ENCODE data around the gene FZD1. TPM values are rescaled to one million over a fixed set of nuclear protein-coding genes. Genes with fewer than 3 reads are reported as not detected.
A peak's percentile ranks its signal among the peaks of the same experiment; 100 is the strongest.

FZD1 gene
- total RNA-seq (2014; rRNA removed) = 48.3 and 58.5 TPM in 2 replicates
- polyA plus RNA-seq (2012) = 11.3 TPM

DNA sequence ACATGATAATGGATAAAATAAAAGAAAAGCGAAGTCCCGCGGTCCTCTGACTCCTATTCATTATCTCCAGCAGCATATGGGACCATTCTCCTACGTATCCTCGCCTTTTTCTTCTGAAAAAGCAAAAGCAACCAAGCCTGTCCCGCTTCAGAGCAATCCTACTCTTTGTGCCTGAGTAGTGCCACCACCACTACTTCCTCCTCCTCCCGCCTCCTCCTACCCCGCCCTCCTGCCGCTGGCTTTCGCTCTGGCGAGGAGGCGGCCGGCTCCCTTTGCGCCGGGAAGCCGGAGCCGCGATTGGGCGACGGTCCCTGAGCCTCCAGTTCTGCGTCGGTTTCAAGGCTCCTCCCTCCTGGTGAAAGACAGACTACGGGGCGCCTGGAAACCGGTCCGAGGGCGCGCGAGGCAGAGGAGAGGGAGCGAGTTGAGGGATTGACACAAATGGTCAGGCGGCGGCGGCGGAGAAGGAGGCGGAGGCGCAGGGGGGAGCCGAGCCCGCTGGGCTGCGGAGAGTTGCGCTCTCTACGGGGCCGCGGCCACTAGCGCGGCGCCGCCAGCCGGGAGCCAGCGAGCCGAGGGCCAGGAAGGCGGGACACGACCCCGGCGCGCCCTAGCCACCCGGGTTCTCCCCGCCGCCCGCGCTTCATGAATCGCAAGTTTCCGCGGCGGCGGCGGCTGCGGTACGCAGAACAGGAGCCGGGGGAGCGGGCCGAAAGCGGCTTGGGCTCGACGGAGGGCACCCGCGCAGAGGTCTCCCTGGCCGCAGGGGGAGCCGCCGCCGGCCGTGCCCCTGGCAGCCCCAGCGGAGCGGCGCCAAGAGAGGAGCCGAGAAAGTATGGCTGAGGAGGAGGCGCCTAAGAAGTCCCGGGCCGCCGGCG, at the start of gene FZD1:
Gene FZD1 (plus strand): TSS at position 388 of the 878 bp plus-strand sequence. CDS start 448 bp downstream, at position 836.
- peak; percentile 100 for DNase-seq (ENCODE audit: low read depth)

DNA sequence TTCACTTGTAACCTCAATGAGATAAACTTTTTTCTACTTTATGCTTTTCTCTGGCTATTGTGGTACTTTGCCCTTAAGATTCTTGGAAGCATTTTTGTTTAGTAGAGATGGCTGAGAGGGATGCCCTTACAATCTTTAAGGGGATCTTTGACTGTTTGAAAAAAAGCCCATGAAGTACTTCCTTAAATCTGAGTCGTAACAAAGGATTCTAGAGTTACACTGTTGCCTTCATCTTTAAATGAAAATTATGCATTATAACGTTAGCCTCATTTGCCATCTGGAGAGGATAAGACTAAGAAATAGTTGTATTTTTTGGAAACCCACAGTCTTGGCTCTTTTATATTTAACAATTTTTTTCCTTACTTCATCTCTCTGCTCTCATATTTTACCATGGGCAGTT, 37.8 kb upstream of the FZD1 start:
- DNase-seq (ENCODE audit: low read depth) = no peak

DNA sequence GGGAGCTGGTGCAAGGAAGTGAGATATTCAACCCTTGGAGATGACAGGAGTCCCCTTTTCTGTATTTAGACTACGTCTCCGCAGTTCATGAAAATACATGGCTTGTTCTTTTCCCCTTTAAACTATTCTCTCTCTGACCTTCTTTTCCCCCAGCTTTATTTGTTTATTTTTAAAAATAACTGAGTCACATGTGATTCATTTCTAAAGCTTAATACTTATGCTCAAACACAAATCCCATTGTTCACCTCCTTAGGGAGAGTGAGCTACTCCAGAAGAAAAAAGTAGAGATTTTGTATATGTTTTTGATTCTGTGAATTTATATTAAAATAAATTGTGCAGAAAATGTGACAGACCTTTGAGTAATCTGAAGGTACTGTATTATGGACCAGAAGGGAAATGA, 35.9 kb upstream of the FZD1 start:
- peak; percentile 79 for DNase-seq (ENCODE audit: low read depth)

DNA sequence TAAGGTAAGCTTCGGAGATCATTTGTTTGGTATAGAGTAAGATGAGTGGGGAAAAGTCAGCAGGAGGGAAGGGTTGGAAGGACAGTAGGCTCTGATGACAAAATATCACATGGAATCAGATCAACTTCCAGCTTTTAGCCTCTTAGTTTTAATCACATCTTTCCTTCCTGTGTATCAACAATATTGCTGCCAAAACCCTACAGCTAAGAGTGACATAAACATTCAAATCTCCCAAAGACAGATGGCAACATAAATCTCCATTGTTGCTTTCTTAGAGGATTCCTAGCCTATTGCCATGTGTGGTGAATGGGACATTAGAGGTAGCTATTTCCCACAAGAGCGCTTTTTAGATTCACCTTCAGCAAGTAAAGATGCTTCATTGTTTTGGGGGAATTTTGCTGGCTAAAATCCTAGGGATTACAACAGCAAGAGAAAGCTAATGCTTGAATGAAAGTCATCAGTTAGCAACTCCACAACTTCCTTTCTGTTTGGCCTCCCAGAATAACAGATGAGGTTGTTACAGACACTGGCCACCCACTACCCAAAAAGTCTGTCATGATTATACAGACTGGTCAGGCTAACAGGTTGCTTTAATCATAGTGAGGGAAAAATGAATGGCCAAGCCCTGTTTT, 35.2 kb upstream of the FZD1 start:
- peak; percentile 82 for DNase-seq (ENCODE audit: low read depth)

GRCh38 chr7:91230100-91230499, 34.1 kb upstream of the FZD1 start:
- no peak for DNase-seq (ENCODE audit: low read depth)

DNA sequence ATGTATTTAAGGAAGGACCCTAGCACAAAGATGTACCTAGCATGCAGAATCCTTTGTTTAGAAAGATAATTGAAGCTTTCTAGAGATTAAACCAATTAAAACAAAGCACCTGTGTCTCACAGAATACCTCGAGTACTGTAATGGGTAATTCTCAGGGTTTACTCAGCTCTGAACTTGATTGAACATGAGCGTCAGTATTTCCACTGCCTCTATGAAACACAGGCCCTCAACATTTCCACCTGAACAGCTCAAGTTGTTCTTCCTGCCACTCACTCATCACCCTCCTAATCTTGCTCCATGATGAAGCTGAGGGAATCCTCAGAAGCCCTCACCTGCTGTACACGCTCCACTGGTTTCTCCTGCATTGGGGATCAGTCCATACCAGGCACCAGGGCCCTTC, 33.7 kb upstream of the FZD1 start:
- no peak for DNase-seq (ENCODE audit: low read depth)

DNA sequence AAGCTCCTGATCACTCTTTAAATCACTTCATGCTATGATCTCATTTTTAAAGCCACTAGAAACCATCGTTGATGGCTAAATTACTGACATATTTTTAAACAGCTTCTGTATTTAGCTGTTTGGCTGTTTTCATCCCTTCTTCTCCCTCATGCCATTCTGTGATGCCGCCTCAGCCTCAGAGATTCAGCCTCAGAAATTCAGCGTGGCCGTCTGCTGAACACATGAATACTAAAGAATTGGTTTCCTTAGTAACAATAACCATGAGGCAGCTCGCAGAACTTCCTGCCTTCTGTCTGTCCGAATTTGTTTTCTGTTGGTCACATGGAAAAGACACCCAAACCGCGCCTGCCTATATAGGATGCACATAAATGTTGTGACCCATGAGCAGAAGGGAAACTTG, 31.0 kb upstream of the FZD1 start:
- no peak for DNase-seq (ENCODE audit: low read depth)

GRCh38 chr7:91235211-91235832, 28.9 kb upstream of the FZD1 start:
- DNase-seq (ENCODE audit: low read depth) = no peak

DNA sequence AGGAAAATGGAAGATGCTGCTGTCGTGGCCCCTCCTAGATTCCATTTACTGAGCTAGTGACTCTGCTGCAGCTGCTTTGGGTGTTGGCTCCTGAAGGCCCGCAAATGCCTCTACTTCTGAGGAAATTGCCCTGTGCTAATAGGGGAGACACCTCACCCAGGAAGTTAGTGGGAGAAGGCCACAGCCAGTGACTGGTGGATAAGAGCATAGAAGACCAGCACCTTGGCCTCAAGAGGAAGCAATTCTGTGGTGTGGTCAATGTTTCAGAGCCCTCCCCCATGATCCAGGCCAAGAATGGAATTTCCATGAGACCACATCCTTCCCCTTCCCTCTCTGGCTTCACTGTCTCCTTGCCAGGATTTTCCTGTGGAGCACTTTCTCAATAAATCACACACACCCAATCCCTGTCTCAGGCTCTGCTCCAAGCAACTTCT, 25.0 kb upstream of the FZD1 start:
- peak; percentile 99 for DNase-seq (ENCODE audit: low read depth)

DNA sequence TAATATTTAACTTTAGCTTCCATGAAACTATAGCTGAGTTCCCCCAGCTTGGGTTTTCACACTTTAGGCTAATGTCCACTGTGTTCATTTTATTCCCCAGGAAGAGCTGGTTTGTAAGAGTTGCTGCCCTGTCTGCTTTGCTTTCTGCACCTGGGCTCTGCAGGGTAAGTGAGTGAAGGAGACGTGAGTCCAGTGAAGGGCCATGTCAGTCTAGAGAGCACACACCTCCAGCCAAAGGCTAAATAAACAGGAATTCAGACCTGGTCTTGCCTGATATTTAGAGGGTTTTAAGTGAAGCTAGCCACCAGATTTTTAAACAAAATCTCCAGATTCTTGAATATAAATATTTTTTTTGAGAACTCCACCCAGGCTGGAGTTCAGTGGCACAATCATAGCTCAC, 24.5 kb upstream of the FZD1 start:
- no peak for DNase-seq (ENCODE audit: low read depth)

GRCh38 chr7:91240376-91240941, 23.8 kb upstream of the FZD1 start:
- DNase-seq (ENCODE audit: low read depth) = peak; percentile 70

DNA sequence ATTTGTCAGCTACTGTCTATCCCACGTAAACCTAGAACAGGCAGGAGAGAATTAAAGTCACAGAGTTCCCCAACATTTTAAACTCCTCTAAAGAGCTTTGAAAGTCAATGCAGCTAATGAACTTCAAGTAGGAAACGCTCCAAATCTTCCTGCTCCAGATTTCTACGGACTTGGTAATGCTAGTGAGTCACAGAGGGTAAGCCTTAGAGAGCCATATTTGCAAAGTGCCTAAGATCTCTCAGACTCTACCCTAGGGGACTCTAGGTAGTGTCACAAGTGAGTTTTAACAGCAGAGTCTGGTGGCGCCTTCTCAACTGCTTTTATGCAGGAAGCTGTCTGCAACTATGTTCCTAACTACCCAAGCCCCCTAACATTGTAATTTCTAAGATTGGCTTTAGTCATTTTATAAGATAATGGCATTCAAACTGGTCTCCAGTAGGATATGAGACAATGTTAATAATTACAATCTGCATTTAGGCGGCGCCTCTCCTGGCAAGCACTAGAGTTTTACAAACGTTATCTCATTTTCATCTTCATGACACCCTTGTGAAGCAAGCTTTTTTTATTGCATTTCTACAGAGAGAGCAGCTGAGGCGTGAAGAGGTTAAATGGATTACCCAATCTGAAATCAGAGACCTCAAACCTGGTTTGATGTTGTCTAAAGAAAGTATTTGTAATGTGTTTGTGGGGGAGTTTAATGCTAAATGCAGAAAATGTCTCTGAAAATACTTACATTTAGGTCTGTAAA, 22.0 kb upstream of the FZD1 start:
- DNase-seq (ENCODE audit: low read depth) = peak; percentile 64

- DNase-seq (ENCODE audit: low read depth) = peak; percentile 46
Observed at GRCh38 chr7:91243591-91244301, 20.5 kb upstream of the FZD1 start.

DNA sequence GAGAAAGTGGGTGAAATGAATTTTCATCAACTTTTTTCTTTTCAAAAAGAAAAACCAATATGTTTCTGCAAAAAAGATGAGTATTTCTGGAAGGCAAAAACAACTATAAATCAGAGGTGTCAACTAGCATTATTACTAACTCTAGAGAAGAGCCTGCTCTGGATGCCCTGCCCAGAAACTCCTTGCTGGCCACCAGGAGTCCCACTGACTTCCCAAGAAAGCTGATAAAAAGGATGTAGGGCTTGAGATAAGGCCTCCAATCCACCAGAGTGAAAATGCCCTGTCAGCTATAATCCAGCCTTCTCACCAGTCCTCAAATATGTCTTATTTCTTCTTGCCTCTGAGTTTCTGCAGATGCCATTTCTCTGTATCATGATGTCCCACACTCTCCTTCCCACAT, 16.7 kb upstream of the FZD1 start:
- no peak for DNase-seq (ENCODE audit: low read depth)

DNA sequence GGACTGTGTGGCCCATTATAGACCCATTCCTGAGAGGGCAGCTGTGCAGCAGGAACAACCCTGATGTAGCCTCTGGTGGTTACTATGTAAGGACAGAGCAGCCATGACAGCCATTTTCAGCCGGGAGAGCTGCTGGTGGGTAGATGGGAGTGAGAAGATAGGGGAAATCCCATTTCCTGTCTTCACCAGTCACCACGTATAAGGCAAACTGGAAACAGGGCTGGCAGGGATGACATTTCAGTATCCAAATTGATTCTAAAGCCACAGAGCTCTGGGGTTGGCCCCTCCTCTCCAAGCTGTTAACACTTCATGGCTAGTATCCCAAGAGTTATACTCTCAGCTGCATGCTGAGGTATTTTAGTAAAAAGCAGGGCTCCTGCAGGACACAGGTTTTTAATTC, 15.2 kb upstream of the FZD1 start:
- peak; percentile 46 for DNase-seq (ENCODE audit: low read depth)

- peak; percentile 72 for DNase-seq (ENCODE audit: low read depth)
Observed at GRCh38 chr7:91249506-91250233, 14.6 kb upstream of the FZD1 start.

DNA sequence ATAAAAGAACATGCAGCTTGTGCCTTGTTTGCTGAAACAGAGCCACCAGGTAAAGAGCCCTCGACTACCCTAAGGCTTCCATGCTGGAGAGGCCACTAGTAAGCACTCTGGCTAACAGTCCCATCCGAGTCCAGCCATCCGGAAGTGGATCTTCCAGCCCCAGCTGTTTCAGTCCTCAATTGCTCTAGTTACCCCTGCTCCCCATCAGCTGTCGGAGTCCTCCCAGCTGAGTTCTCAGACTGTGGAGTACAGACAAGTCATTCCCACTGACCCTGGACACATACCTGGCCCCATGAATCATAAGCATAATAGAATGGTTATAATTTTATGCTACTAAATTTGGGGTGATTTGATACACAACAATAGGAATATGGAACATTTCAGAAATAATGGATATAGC, 13.5 kb upstream of the FZD1 start:
- peak; percentile 85 for DNase-seq (ENCODE audit: low read depth)

DNA sequence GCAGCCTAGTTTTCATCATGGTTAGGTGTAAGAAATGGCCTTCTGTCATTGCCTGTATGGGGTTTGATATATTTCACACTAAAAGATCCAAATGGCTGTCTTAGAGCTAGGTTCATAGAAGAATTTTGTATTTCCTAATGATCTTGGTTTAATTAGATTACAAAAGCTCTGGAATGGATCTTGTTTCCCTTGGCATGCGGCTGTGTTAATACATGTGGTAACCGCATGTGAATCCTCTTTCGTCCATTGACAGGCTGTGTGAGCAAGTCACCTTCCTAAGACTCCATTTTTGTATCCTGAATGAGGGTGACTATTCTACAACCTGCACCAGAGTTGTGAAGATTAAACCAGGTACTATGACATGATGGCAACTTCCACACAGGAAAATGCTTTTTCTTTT, 12.4 kb upstream of the FZD1 start:
- no peak for DNase-seq (ENCODE audit: low read depth)

- peak; percentile 65 for DNase-seq (ENCODE audit: low read depth)
Observed at GRCh38 chr7:91263384-91264045, 718 bp upstream of the FZD1 start.

Measured in LHCN-M2 (cell line).